HepG2 (cell line): ENCODE data around the gene GRIN3B. TPM values are rescaled to one million over a fixed set of nuclear protein-coding genes. Genes with fewer than 3 reads are reported as not detected.

Source experiments
- FOSL2 ChIP-seq: sonication (generic); formaldehyde crosslinking; IDR thresholded peaks from 2 replicates; pipeline ENCODE4 v1.4.0; 2020; ENCODE audit warnings: missing genetic modification reagents
- FOXO4 ChIP-seq: sonication (generic); formaldehyde crosslinking; conservative IDR thresholded peaks from 2 replicates; pipeline ENCODE4 v1.8.1; 2023; ENCODE audit warnings: missing genetic modification reagents
- GFI1 ChIP-seq: sonication (generic); formaldehyde crosslinking; IDR thresholded peaks from 2 replicates; pipeline ENCODE4 v1.5.0; 2020; ENCODE audit warnings: missing genetic modification reagents, mild to moderate bottlenecking, borderline replicate concordance
- LCORL ChIP-seq, 2 experiments: fragments of 450-650 bp in 1 of 2; sonication (generic) in 1 of 2; formaldehyde crosslinking in 1 of 2; IDR thresholded peaks; 2 replicates each; pipeline versions ENCODE4 v1.5.0 to v1.6.1; 2017 to 2020; ENCODE audit warnings: antibody characterized with exemption in 1 of 2, missing genetic modification reagents in 1 of 2
- NCOA2 ChIP-seq: sonication (generic); formaldehyde crosslinking; IDR thresholded peaks from 2 replicates; pipeline ENCODE4 v1.8.0; 2022; ENCODE audit warnings: inconsistent platforms
- NR2C2 ChIP-seq: sonication (generic); formaldehyde crosslinking; IDR thresholded peaks from 2 replicates; pipeline ENCODE4 v1.4.0; 2020; ENCODE audit warnings: missing genetic modification reagents, mild to moderate bottlenecking, moderate library complexity, borderline replicate concordance
- RAD21 ChIP-seq: fragments of 450-650 bp; formaldehyde crosslinking; IDR thresholded peaks from 2 replicates; pipeline ENCODE4 v1.5.0; 2020; ENCODE audit warnings: mild to moderate bottlenecking
- RBM39 ChIP-seq: fragments of 200-400 bp; formaldehyde crosslinking; IDR thresholded peaks from one replicate; pipeline ENCODE4 v1.6.1; 2018; ENCODE audit warnings: antibody characterized with exemption, mild to moderate bottlenecking, low read depth, low read length; ENCODE audit not compliant: poor library complexity, severe bottlenecking
- RCOR2 ChIP-seq: IDR thresholded peaks from 2 replicates; pipeline ENCODE4 v1.6.1; 2016; ENCODE audit warnings: missing biosample characterization, missing genetic modification reagents
- SRY ChIP-seq: sonication (generic); formaldehyde crosslinking; IDR thresholded peaks from 2 replicates; pipeline ENCODE4 v1.8.0; 2022; ENCODE audit warnings: mild to moderate bottlenecking, missing genetic modification reagents
- STAG1 ChIP-seq: sonication (generic); formaldehyde crosslinking; IDR thresholded peaks from 2 replicates; pipeline ENCODE4 v1.4.0; 2020; ENCODE audit warnings: missing genetic modification reagents
- TEF ChIP-seq: sonication (generic); formaldehyde crosslinking; IDR thresholded peaks from 2 replicates; pipeline ENCODE4 v1.5.0; 2020; ENCODE audit warnings: missing genetic modification reagents
- YY1 ChIP-seq: IDR thresholded peaks from 2 replicates; pipeline ENCODE4 v1.6.1; 2011; ENCODE audit warnings: low read length, low read depth, moderate library complexity, mild to moderate bottlenecking; ENCODE audit not compliant: insufficient read depth, insufficient replicate concordance
- ZBTB40 ChIP-seq, 2 experiments: fragments of 450-650 bp in 1 of 2; sonication (generic) in 1 of 2; formaldehyde crosslinking in 1 of 2; IDR thresholded peaks; 2 replicates each; pipeline versions ENCODE4 v1.6.1 to v1.8.0; 2016 to 2022; ENCODE audit warnings: antibody characterized with exemption in 1 of 2, mild to moderate bottlenecking in 1 of 2, missing genetic modification reagents in 1 of 2
- ZFP62 ChIP-seq: sonication (generic); formaldehyde crosslinking; IDR thresholded peaks from 2 replicates; pipeline ENCODE4 v1.4.0; 2020; ENCODE audit warnings: missing genetic modification reagents
- ZFY ChIP-seq: sonication (generic); formaldehyde crosslinking; IDR thresholded peaks from 2 replicates; pipeline ENCODE4 v1.4.0; 2020; ENCODE audit warnings: missing genetic modification reagents
- ZNF605 ChIP-seq: sonication (generic); formaldehyde crosslinking; IDR thresholded peaks from 2 replicates; pipeline ENCODE4 v1.8.0; 2022; ENCODE audit warnings: mild to moderate bottlenecking, missing genetic modification reagents
- ZNF746 ChIP-seq: sonication (generic); formaldehyde crosslinking; IDR thresholded peaks from 2 replicates; pipeline ENCODE4 v1.8.0; 2022; ENCODE audit warnings: mild to moderate bottlenecking, missing genetic modification reagents
- polyA plus RNA-seq, 8 experiments: library from polyadenylated mRNA; depleted of rRNA in 3 of 8; stranded (reverse) in 7 of 8; unstranded in 1 of 8; fragments of >200 nt; fragmentation: Illumina TruSeq in 4 of 8; extraction: Trizol in 4 of 8; gene quantifications; 2 replicates each; pipeline versions ENCODE4 v1.2.1 to v1.2.3, GENCODE V29; 2011 to 2016; ENCODE audit warnings: low read depth in 4 of 8, missing spikeins in 1 of 8, mixed read lengths in 1 of 8; ENCODE audit not compliant: insufficient read depth in 1 of 8
- total RNA-seq, 5 experiments: library from RNA; depleted of rRNA; stranded (reverse); fragments of >200 nt; fragmentation: Illumina TruSeq; extraction: Trizol; gene quantifications; 2 replicates each; pipeline ENCODE4 v1.2.3, GENCODE V29; 2016; ENCODE audit warnings: low read depth in 1 of 5

GRIN3B gene
- total and polyA plus RNA-seq, 2 of the 13 experiments (the other 11 are each of a cell fraction or from before 2014, with no cell fraction given): 0.07 to 0.20 TPM

- TF ChIP-seq ZBTB40 (IDR thresholded peaks at IDR 0.05): no peak
- TF ChIP-seq ZBTB40 (CRISPR knock-in tag; IDR thresholded peaks at IDR 0.05): no peak
- peak; percentile 25; the same call in 1 of the 2 replicates for TF ChIP-seq STAG1 (CRISPR knock-in tag)
- TF ChIP-seq FOXO4 (CRISPR knock-in tag): no peak
- TF ChIP-seq ZNF746 (CRISPR knock-in tag): no peak
- no peak for TF ChIP-seq SRY (CRISPR knock-in tag)
- TF ChIP-seq YY1: no peak
- TF ChIP-seq RCOR2 (CRISPR knock-in tag): no peak
- TF ChIP-seq NCOA2 (CRISPR knock-in tag): no peak
- peak; percentile 29; the same call in 1 of the 2 replicates for TF ChIP-seq RAD21 (CRISPR knock-in tag)
- TF ChIP-seq GFI1 (CRISPR knock-in tag): no peak
- TF ChIP-seq NR2C2 (CRISPR knock-in tag): 0 out of 2 replicates have a peak, but pooled peaks have one; percentile 29
- no peak for TF ChIP-seq LCORL (IDR thresholded peaks at IDR 0.05)
- TF ChIP-seq LCORL (CRISPR knock-in tag; IDR thresholded peaks at IDR 0.05): peak; percentile 58
- TF ChIP-seq ZFP62 (CRISPR knock-in tag): no peak
- TF ChIP-seq ZNF605 (CRISPR knock-in tag): peak; percentile 25; the same call in 1 of the 2 replicates
- peak; percentile 20 for TF ChIP-seq RBM39
- peak; percentile 46; the same call in 1 of the 2 replicates for TF ChIP-seq FOSL2 (CRISPR knock-in tag)
- TF ChIP-seq TEF (CRISPR knock-in tag): no peak
- no peak for TF ChIP-seq ZFY (CRISPR knock-in tag)
Measured at GRCh38 chr19:960020-960419, 40.2 kb upstream of the GRIN3B start (continued).
